ENCODE measurements around the gene CERS3. TPM values are rescaled to one million over a fixed set of nuclear protein-coding genes. Genes with fewer than 3 reads are reported as not detected.

The CERS3 gene
- polyA plus RNA-seq, 1 donor (not counting 4 experiments of a cell fraction or from before 2014, with no cell fraction given) = 23.5 TPM

- Histone ChIP-seq H3K36me3 (ENCODE audit: control insufficient read depth in 2 of 2, extremely low read depth in 1 of 2, insufficient read depth in 2 of 2, low read length in 2 of 2) (no peaks in the 10 kb centered on the region), H3K27me3 (ENCODE audit: control insufficient read depth, extremely low read depth, insufficient read depth, low read length) (no peaks in the 10 kb centered on the region), H3K4me1 (ENCODE audit: control insufficient read depth, extremely low read depth, insufficient read depth, low read length) (no peaks in the 10 kb centered on the region), H3K27ac (ENCODE audit: control insufficient read depth, insufficient read depth, low read length) (no peak overlapping the region), H2AFZ (ENCODE audit: control insufficient read depth, low read length) (no peak overlapping the region), H3K4me2 (ENCODE audit: control insufficient read depth, extremely low read depth, insufficient read depth, low read depth, low read length) (no peak overlapping the region), H3K79me2 (ENCODE audit: control insufficient read depth, insufficient read depth, low read length) (no peaks in the 10 kb centered on the region), H3K4me3 (ENCODE audit: control insufficient read depth in 2 of 3, extremely low read depth in 1 of 3, insufficient read depth in 2 of 3, low read depth in 1 of 3, low read length in 3 of 3) (no peak overlapping the region), H3K9me3 (ENCODE audit: control insufficient read depth, low read depth, low read length) (peaks cover 7% of the 10 kb centered on the region), H4K20me1 (ENCODE audit: control insufficient read depth, extremely low read depth, insufficient read depth, low read length) (no peaks in the 10 kb centered on the region), H3K9me1 (ENCODE audit: control insufficient read depth, extremely low read depth, insufficient read depth, low read length) (no peaks in the 10 kb centered on the region), H3K9ac (ENCODE audit: control insufficient read depth, extremely low read depth, insufficient read depth, low read length) (no peak overlapping the region)
- no peak for TF ChIP-seq EZH2 (IDR thresholded peaks at IDR 0.05; ENCODE audit: low read length)
- no peak for TF ChIP-seq CTCF (optimal IDR thresholded peaks at IDR 0.05 in 1 of 3, IDR thresholded peaks at IDR 0.05 in 1 of 3, conservative IDR thresholded peaks at IDR 0.05 in 1 of 3; ENCODE audit: extremely low read depth in 1 of 3, insufficient read depth in 2 of 3, low read length in 3 of 3)
- DNase-seq (ENCODE audit: low read depth, low spot score) (no peak), FAIRE-seq (no peak)
- dilution Hi-C loops (cut with MboI; ENCODE audit: extremely low pct_ligation_motif_present, low sequenced_read_pairs) = no loop called here
These were observed 144.7 kb downstream of the CERS3 start for GRCh38 chr15:100384108-100384410.

GRCh38 chr15:100383302-100384107, 145.2 kb downstream of the CERS3 start:
- no peak overlapping the region for H3K4me3 ChIP-seq (ENCODE audit: control insufficient read depth in 2 of 3, extremely low read depth in 1 of 3, insufficient read depth in 2 of 3, low read depth in 1 of 3, low read length in 3 of 3)
- peaks cover 7% of the 10 kb centered on the region for H3K9me3 ChIP-seq (ENCODE audit: control insufficient read depth, low read depth, low read length)
- no peaks in the 10 kb centered on the region for H4K20me1 ChIP-seq (ENCODE audit: control insufficient read depth, extremely low read depth, insufficient read depth, low read length)
- no peak overlapping the region for H3K4me2 ChIP-seq (ENCODE audit: control insufficient read depth, extremely low read depth, insufficient read depth, low read depth, low read length)
- no peak overlapping the region for H2AFZ ChIP-seq (ENCODE audit: control insufficient read depth, low read length)
- no peaks in the 10 kb centered on the region for H3K4me1 ChIP-seq (ENCODE audit: control insufficient read depth, extremely low read depth, insufficient read depth, low read length)
- dilution Hi-C loops (cut with MboI; ENCODE audit: extremely low pct_ligation_motif_present, low sequenced_read_pairs) = no loop called here
- FAIRE-seq (no peak), DNase-seq (ENCODE audit: low read depth, low spot score) (no peak)
- TF ChIP-seq CTCF (optimal IDR thresholded peaks at IDR 0.05 in 1 of 3, IDR thresholded peaks at IDR 0.05 in 1 of 3, conservative IDR thresholded peaks at IDR 0.05 in 1 of 3; ENCODE audit: extremely low read depth in 1 of 3, insufficient read depth in 2 of 3, low read length in 3 of 3) (peak; percentile 35 to 47 (median 38)), EZH2 (IDR thresholded peaks at IDR 0.05; ENCODE audit: low read length) (no peak)
- no peak overlapping the region for H3K9ac ChIP-seq (ENCODE audit: control insufficient read depth, extremely low read depth, insufficient read depth, low read length)
- no peaks in the 10 kb centered on the region for H3K79me2 ChIP-seq (ENCODE audit: control insufficient read depth, insufficient read depth, low read length)
- H3K9me1 ChIP-seq (ENCODE audit: control insufficient read depth, extremely low read depth, insufficient read depth, low read length) = no peaks in the 10 kb centered on the region
- H3K27ac ChIP-seq (ENCODE audit: control insufficient read depth, insufficient read depth, low read length) = no peak overlapping the region
- no peaks in the 10 kb centered on the region for H3K36me3 ChIP-seq (ENCODE audit: control insufficient read depth in 2 of 2, extremely low read depth in 1 of 2, insufficient read depth in 2 of 2, low read length in 2 of 2)
- H3K27me3 ChIP-seq (ENCODE audit: control insufficient read depth, extremely low read depth, insufficient read depth, low read length) = no peaks in the 10 kb centered on the region
